ENCODE data around the gene TFRC.
"Not testable (repeated sequence)": the region's sequence is repeated elsewhere in the genome, so short reads cannot be mapped to it uniquely, and the experiment has no call there.

Gene TFRC

DNA sequence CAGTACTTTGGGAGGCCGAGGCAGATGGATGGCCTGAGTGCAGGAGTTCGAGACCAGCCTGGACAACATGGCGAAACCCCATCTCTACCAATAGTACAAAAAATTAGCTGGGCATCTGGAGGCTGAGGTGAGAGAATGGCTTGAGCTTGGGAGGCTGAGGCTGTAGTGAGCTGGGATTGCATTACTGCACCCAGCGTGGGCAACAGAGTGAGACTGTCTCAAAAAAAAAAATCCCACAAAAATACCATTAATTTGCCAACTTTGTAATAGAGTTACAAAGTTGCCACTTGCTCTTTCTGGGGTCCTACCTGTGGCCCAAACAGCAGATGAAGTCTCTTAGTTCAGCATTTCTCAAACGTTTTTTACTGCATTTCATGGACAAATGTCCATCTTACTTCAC lies 6.0 kb upstream of the TFRC start:
- no peak for DNase-seq (ENCODE audit: low read depth, low spot score)
- H3K4me3 ChIP-seq (ENCODE audit: low read depth, low read length): no peak overlapping the region
- ChIA-PET POLR2A (no interaction called here), CTCF (interaction anchor here (0.9 kb wide), 1 partner anchor 14 kb away, joined by 4 read pairs; no protein-coding TSS in a partner anchor)
- TF ChIP-seq, protein P1, sequence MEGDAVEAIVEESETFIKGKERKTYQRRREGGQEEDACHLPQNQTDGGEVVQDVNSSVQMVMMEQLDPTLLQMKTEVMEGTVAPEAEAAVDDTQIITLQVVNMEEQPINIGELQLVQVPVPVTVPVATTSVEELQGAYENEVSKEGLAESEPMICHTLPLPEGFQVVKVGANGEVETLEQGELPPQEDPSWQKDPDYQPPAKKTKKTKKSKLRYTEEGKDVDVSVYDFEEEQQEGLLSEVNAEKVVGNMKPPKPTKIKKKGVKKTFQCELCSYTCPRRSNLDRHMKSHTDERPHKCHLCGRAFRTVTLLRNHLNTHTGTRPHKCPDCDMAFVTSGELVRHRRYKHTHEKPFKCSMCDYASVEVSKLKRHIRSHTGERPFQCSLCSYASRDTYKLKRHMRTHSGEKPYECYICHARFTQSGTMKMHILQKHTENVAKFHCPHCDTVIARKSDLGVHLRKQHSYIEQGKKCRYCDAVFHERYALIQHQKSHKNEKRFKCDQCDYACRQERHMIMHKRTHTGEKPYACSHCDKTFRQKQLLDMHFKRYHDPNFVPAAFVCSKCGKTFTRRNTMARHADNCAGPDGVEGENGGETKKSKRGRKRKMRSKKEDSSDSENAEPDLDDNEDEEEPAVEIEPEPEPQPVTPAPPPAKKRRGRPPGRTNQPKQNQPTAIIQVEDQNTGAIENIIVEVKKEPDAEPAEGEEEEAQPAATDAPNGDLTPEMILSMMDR (IDR thresholded peaks at IDR 0.05; ENCODE audit: insufficient read depth, low read length, missing control alignments): no peak

DNA sequence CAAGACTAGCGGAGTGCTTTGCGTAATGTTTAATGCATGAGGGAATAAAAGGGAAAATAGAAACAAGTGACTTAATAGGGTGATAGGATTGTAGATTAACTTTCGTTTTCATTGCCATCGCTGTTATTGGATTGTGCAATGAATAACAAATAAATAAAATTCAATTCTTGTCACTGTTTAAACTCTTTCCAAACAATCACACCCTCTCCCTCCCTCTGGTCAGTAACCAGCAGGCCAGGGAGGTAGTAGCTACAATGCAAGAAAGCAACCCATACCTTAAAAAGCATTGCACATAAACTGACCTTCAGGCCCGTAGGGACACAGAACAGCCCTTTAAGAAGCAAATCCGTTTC lies 705 bp upstream of the TFRC start:
- ChIA-PET CTCF (no interaction called here), POLR2A (no interaction called here)
- no peak overlapping the region for H3K4me3 ChIP-seq (ENCODE audit: low read depth, low read length)
- no peak for DNase-seq (ENCODE audit: low read depth, low spot score)
- TF ChIP-seq, protein P1 (IDR thresholded peaks at IDR 0.05; ENCODE audit: insufficient read depth, low read length, missing control alignments): no peak

DNA sequence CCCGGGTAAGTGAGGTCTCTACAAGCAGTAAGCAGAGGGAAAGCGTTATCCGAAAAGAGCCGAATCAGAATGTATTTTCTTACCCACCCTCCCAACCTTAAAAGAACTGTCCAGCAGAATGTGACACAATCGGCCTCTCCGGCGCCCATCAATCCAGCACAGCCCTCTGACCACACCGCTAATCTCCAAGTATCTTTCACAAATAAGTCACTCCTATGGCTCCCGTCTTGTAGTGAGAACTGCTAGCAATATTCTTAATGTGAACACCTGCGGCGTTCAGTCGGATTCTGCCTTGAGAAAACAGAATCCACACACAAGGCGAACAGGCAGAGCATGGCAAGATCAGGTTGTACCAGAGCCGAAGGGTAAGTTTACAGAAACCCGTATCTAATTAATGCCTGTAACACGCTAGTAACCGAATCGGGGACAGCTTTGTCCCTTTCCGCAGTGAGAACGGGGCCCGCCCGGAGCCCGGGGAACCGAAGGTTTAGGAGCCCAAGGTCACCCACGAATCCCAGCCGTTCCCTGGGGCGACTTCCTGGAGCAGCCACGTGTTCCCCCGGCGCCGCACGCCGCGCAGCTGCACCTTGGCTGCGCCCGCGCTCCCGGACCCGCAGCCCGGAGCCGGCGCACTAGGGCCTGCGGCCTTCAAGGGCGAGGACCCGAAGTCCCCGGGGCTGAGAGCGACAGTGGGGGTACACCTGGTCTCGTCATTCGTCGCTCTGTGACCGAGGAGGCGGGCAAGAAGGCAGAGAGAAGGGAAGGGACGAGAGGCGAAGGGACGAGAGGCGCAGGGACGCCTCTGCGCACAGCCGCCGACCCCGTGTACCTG lies 672 bp downstream of the TFRC start:
- DNase-seq (ENCODE audit: low read depth, low spot score): no peak

DNA sequence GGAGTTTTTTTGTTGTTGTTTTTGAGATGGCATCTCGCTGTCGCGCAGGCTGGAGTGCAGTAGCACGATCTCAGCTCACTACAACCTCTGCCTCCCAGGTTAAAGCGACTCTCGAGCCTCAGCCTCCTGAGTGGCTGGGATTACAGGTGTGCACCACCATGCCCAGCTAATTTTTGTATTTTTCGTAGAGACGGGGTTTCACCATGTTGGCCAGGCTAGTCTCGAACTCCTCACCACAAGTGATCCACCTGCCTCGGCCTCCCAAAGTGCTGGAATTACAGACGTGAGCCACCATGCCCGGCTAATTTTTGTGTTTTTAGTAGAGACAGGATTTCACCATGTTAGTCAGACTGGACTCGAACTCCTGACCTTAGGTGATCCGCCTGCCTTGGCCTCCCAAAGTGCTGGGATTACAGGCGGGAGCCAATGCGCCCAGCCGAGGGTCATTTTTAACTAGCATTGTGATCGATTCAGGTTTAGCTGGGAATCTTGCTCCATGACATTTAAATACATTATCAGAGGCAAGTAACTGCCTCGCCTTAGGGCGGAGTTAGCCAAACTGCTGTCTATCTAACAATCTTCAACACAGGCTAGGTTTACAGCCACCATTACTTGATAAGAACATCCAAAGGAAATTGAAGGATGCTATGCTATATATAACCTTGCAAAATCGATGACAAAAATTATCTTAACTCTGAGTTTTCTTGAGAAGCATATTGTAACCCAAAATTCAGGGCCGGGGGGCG lies 1.6 kb downstream of the TFRC start:
- peak overlapping the region; percentile 92 for H3K4me3 ChIP-seq (ENCODE audit: low read depth, low read length)
- CTCF ChIA-PET: interaction anchor here (0.8 to 3.8 kb wide), 3 partner anchors 10 to 117 kb away, joined by 3 to 19 read pairs (median 11); no protein-coding TSS in a partner anchor
- POLR2A ChIA-PET: interaction anchor here (0.9 kb wide), 1 partner anchor 448 kb away, joined by 3 read pairs; no protein-coding TSS in a partner anchor
- not testable (repeated sequence) for DNase-seq (ENCODE audit: low read depth, low spot score)

More for the DNA sequence above, 672 bp downstream of the TFRC start:
- POLR2A ChIA-PET: interaction anchor here (0.9 kb wide), 1 partner anchor 448 kb away, joined by 3 read pairs; no protein-coding TSS in a partner anchor
- CTCF ChIA-PET: interaction anchor here (0.8 to 3.8 kb wide), 3 partner anchors 11 to 116 kb away, joined by 3 to 19 read pairs (median 11); no protein-coding TSS in a partner anchor
- peak overlapping the region; percentile 92 for H3K4me3 ChIP-seq (ENCODE audit: low read depth, low read length)
- TF ChIP-seq, protein P1 (IDR thresholded peaks at IDR 0.05; ENCODE audit: insufficient read depth, low read length, missing control alignments): no peak

DNA sequence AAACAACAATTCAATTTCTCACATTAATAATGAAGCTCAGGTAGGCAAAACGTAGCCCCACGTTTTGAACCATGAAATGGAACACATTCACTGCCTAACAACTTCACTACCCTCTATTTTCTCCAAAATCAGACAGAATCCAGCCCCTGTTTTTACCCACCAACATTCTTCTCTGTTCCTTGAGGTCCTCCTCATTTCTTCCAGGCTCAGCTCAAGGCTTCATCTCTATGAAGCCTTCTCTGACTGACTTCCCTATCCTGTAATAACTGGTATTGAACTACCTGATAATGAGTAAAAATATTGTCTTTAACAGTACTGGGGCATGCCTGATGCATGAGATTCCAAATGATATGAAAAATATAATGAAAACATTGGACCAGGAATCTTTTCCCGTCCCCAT lies 2.2 kb downstream of the TFRC start:
- no peak overlapping the region for H3K4me3 ChIP-seq (ENCODE audit: low read depth, low read length)
- CTCF ChIA-PET: interaction anchor here (3.1 to 3.8 kb wide), 2 partner anchors 10 to 118 kb away, joined by 11 to 19 read pairs; no protein-coding TSS in a partner anchor

DNA sequence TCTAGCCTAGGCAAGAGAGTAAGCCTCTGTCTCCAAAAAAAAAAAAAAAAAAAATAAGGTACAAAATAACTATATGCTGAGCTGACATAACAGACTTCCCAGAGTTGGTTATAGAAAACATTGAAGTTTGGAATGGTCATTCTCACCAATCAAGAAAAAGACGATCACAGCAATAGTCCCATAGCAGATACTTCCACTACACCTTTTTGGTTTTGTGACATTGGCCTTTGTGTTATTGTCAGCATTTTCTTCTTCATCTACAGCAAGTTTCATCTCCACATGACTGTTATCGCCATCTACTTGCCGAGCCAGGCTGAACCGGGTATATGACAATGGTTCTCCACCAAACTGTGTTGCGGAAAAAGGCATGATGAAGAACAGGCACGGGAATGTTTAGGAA lies 6.9 kb downstream of the TFRC start:
- TF ChIP-seq, protein P1 (IDR thresholded peaks at IDR 0.05; ENCODE audit: insufficient read depth, low read length, missing control alignments): no peak
- H3K4me3 ChIP-seq (ENCODE audit: low read depth, low read length): no peak overlapping the region
- no peak for DNase-seq (ENCODE audit: low read depth, low spot score)
- ChIA-PET POLR2A (no interaction called here), CTCF (interaction anchor here (0.8 to 9.4 kb wide), 4 partner anchors 13 to 443 kb away, joined by 3 to 298 read pairs (median 44); no protein-coding TSS in a partner anchor)

More for the DNA sequence above, 2.2 kb downstream of the TFRC start:
- POLR2A ChIA-PET: no interaction called here
- TF ChIP-seq, protein P1 (IDR thresholded peaks at IDR 0.05; ENCODE audit: insufficient read depth, low read length, missing control alignments): no peak
- DNase-seq (ENCODE audit: low read depth, low spot score): no peak

All from AG04449 (cell line).